Transverse colon (tissue), 3 donors: Measurements from ENCODE around the gene CHADL.

Source experiments
- EP300 ChIP-seq: sonication (generic); formaldehyde crosslinking; IDR thresholded peaks from one replicate; pipeline ENCODE4 v1.6.1; 2017; ENCODE audit warnings: antibody characterized with exemption, low read depth
- POLR2AphosphoS5 ChIP-seq, 3 donors: sonication (generic); formaldehyde crosslinking; IDR thresholded peaks; one replicate each; pipeline ENCODE4 v1.6.1; 2016; ENCODE audit warnings: antibody characterized with exemption in 3 of 3

DNA sequence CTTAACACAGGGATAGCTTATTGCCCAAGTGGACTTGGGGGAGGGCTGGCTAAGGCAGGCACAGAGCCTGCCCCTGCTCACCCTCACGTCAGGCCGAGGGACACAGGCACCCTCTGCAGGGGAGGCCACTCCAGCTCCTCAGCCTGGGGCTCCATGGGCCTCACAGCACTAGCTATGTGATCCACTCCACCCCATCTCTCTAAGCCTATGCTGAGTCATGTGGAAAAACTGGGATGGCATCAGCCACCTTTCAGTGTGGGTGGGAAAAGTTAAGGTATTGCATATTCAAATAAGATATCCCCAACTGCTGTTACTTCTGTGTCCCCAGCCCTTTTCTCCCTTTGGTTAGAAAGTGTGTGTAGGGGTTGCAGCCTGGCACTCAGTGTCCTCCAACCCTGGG lies 23.0 kb upstream of the CHADL start:
- no peak for TF ChIP-seq EP300
- TF ChIP-seq POLR2AphosphoS5 (IDR thresholded peaks at IDR 0.05): no peak
